ENCODE measurements around the gene LONP2. TPM values are rescaled to one million over a fixed set of nuclear protein-coding genes. Genes with fewer than 3 reads are reported as not detected.
"Not testable (repeated sequence)": the region's sequence is repeated elsewhere in the genome, so short reads cannot be mapped to it uniquely, and the experiment has no call there.

The LONP2 gene
- total RNA-seq, 1 donor from 2014 or later = 69.5 TPM

DNA sequence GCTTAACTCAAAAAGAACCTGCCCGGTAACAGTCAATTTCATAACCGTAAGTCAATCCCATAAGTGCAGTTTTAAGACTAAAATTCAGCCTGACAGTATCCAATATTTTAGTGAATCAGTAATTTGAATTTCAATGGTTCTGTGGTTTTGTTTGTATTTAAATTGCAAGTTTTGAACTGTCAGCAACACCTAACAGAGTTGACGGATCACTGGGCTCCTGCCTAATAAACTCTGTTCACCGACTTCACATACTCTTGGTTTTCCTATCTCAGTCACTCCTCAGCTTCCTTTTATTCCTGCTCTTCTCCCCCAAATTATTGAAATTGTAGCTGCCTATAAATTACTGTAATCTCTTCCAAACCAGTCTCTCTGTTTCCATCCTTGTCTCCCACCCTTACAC is 128.6 kb downstream of the LONP2 start:
- Mint-ChIP-seq H3K4me1 (ENCODE audit: unreplicated experiment) (peaks cover 33% of the 10 kb centered on the region), H3K36me3 (ENCODE audit: unreplicated experiment) (no peaks in the 10 kb centered on the region), H3K27me3 (ENCODE audit: unreplicated experiment) (no peaks in the 10 kb centered on the region), H3K4me3 (ENCODE audit: unreplicated experiment) (no peak overlapping the region), H3K9me3 (ENCODE audit: unreplicated experiment) (no peaks in the 10 kb centered on the region), H3K27ac (ENCODE audit: unreplicated experiment) (no peak overlapping the region)
- TF ChIP-seq, protein P1, sequence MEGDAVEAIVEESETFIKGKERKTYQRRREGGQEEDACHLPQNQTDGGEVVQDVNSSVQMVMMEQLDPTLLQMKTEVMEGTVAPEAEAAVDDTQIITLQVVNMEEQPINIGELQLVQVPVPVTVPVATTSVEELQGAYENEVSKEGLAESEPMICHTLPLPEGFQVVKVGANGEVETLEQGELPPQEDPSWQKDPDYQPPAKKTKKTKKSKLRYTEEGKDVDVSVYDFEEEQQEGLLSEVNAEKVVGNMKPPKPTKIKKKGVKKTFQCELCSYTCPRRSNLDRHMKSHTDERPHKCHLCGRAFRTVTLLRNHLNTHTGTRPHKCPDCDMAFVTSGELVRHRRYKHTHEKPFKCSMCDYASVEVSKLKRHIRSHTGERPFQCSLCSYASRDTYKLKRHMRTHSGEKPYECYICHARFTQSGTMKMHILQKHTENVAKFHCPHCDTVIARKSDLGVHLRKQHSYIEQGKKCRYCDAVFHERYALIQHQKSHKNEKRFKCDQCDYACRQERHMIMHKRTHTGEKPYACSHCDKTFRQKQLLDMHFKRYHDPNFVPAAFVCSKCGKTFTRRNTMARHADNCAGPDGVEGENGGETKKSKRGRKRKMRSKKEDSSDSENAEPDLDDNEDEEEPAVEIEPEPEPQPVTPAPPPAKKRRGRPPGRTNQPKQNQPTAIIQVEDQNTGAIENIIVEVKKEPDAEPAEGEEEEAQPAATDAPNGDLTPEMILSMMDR (IDR thresholded peaks at IDR 0.05) = no peak
- DNase-seq (ENCODE audit: extremely low spot score, unreplicated experiment) = no peak

DNA sequence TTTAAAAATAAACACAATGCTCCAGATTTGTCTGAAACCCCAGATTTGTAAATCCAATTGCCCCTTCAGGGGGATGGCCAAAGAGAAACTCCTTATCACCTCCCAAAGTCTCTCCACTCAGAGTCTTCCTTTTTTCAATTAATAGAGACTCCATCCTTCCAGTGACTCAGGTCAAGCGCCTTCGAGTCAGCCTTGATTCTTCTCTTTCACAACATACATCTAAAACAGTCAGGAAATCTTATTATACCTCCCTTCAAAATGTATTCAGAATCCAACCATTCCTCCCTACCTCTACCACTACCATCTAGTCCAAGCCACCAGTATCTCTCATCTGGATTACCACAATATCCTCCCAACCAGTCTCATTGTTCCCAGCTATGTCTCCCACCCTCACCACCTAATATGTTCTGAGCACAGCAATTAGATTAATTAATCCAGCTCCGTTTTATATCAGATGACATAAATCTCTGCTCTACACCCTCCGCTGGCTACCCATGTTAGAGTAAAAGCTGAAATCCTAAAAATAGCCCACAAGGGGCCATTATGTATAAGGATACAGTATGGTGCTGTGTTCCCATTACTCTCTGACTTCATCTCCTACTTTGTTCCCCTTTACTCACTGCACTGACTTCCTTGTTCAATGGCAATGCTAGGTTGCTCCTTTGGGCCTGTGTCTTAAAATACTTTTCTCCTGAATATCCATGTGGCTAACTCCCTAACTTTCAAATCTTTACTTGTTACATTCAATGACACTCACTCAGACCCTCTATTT is 129.3 kb downstream of the LONP2 start:
- H3K27me3 Mint-ChIP-seq (ENCODE audit: unreplicated experiment) = no peaks in the 10 kb centered on the region
- H3K27ac Mint-ChIP-seq (ENCODE audit: unreplicated experiment) = no peak overlapping the region
- no peak for DNase-seq (ENCODE audit: extremely low spot score, unreplicated experiment)
- H3K9me3 Mint-ChIP-seq (ENCODE audit: unreplicated experiment) = no peaks in the 10 kb centered on the region
- TF ChIP-seq, protein P1 (IDR thresholded peaks at IDR 0.05) = no peak
- H3K4me1 Mint-ChIP-seq (ENCODE audit: unreplicated experiment) = peaks cover 34% of the 10 kb centered on the region
- no peak overlapping the region for H3K4me3 Mint-ChIP-seq (ENCODE audit: unreplicated experiment)
- H3K36me3 Mint-ChIP-seq (ENCODE audit: unreplicated experiment) = no peaks in the 10 kb centered on the region

DNA sequence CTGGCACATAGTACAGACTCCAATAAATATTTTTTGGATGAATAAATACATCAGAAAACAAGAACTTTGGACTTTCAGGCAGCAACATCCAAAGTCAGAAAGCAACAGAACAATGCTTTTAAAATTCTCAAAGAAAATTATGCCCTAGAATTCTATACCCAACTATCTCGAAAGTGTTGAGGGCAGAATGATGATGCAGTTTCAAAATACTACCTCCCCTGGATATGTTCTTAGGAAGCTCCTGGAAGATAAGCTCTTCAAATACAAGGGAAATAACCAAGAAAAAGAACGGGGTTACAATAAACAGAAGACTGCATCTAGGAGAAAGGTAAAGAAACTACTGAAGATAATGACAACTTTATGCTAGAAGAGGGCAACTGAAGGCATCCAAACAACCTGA is 130.2 kb downstream of the LONP2 start:
- Mint-ChIP-seq H3K9me3 (ENCODE audit: unreplicated experiment) (no peaks in the 10 kb centered on the region), H3K4me3 (ENCODE audit: unreplicated experiment) (no peak overlapping the region), H3K36me3 (ENCODE audit: unreplicated experiment) (no peaks in the 10 kb centered on the region), H3K4me1 (ENCODE audit: unreplicated experiment) (peaks cover 40% of the 10 kb centered on the region), H3K27me3 (ENCODE audit: unreplicated experiment) (no peaks in the 10 kb centered on the region), H3K27ac (ENCODE audit: unreplicated experiment) (no peak overlapping the region)
- TF ChIP-seq, protein P1 (IDR thresholded peaks at IDR 0.05) = no peak
- DNase-seq (ENCODE audit: extremely low spot score, unreplicated experiment) = no peak

DNA sequence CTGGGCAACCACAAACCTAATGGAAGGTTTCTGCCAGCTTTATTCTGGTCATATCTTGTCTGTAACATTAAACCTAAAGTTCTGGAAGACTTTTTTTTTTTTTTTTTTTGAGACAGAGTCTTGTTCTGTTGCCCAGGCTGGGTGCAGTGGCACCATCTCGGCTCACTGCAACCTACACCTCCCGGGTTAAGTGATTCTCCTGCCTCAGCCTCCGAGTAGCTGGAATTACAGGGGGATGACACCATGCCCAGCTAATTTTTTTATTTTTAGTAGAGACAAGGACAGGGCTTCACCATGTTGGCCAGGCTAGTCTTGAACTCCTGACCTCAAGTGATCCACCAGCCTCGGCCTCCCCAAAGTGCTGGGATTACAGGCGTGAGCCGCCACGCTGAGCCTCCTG is 133.2 kb downstream of the LONP2 start:
- not testable (repeated sequence) for H3K9me3 Mint-ChIP-seq (ENCODE audit: unreplicated experiment); H3K4me3 Mint-ChIP-seq (ENCODE audit: unreplicated experiment); H3K27me3 Mint-ChIP-seq (ENCODE audit: unreplicated experiment); H3K36me3 Mint-ChIP-seq (ENCODE audit: unreplicated experiment)
- peak overlapping the region; percentile 42 for H3K27ac Mint-ChIP-seq (ENCODE audit: unreplicated experiment)
- peaks cover 45% of the 10 kb centered on the region for H3K4me1 Mint-ChIP-seq (ENCODE audit: unreplicated experiment)
- DNase-seq (ENCODE audit: extremely low spot score, unreplicated experiment) = peak; percentile 8

GRCh38 chr16:48378276-48378675 is 134.2 kb downstream of the LONP2 start:
- Mint-ChIP-seq H3K36me3 (ENCODE audit: unreplicated experiment) (no peaks in the 10 kb centered on the region), H3K27me3 (ENCODE audit: unreplicated experiment) (no peaks in the 10 kb centered on the region), H3K27ac (ENCODE audit: unreplicated experiment) (no peak overlapping the region), H3K4me3 (ENCODE audit: unreplicated experiment) (no peak overlapping the region), H3K9me3 (ENCODE audit: unreplicated experiment) (no peaks in the 10 kb centered on the region), H3K4me1 (ENCODE audit: unreplicated experiment) (peaks cover 55% of the 10 kb centered on the region)
- TF ChIP-seq, protein P1 (IDR thresholded peaks at IDR 0.05) = no peak
- DNase-seq (ENCODE audit: extremely low spot score, unreplicated experiment) = peak; percentile 15
